H7 (cell line): ENCODE measurements around the gene CRELD2. TPM values are rescaled to one million over a fixed set of nuclear protein-coding genes. Genes with fewer than 3 reads are reported as not detected.

Experiments used
- DNase-seq: peaks from one replicate; pipeline ENCODE4 v3.0.0; 2012
- H3K27me3 ChIP-seq: 2 replicates; pipeline ENCODE4 v1.6.0; 2011; ENCODE audit warnings: mild to moderate bottlenecking, low read length; ENCODE audit not compliant: control insufficient read depth, insufficient read depth
- H3K36me3 ChIP-seq: replicated peaks from 2 replicates; pipeline ENCODE4 v1.5.1; 2011; ENCODE audit warnings: low read length; ENCODE audit not compliant: control insufficient read depth, insufficient read depth
- H3K4me3 ChIP-seq: 2 replicates; pipeline ENCODE4 v1.5.1; 2011; ENCODE audit warnings: low read depth, mild to moderate bottlenecking, control low read depth, low read length, moderate library complexity; ENCODE audit not compliant: insufficient read depth
- total RNA-seq: library from RNA; depleted of rRNA; stranded (reverse); fragments of >200 nt; shearing (Covaris generic); gene quantifications from 2 replicates; pipeline ENCODE4 v1.2.3, GENCODE V29; 2014

The CRELD2 gene
- total RNA-seq, 1 experiment from 2014 or later: 45.6 TPM

GRCh38 chr22:49900441-49901230 lies 17.8 kb upstream of the CRELD2 start:
- no peak for DNase-seq
- Histone ChIP-seq H3K36me3 (peaks cover 3% of the 10 kb centered on the region), H3K27me3 (no peaks in the 10 kb centered on the region), H3K4me3 (no peak overlapping the region)

- Histone ChIP-seq H3K36me3 (peaks cover 3% of the 10 kb centered on the region), H3K27me3 (no peaks in the 10 kb centered on the region), H3K4me3 (no peak overlapping the region)
- no peak for DNase-seq
Observed at GRCh38 chr22:49901457-49901856, 17.0 kb upstream of the CRELD2 start.

- no peaks in the 10 kb centered on the region for H3K27me3 ChIP-seq
- DNase-seq: no peak
- no peak overlapping the region for H3K4me3 ChIP-seq
- peaks cover 5% of the 10 kb centered on the region for H3K36me3 ChIP-seq
Observed at GRCh38 chr22:49903322-49904039, 15.0 kb upstream of the CRELD2 start.

- no peak overlapping the region for H3K4me3 ChIP-seq
- H3K36me3 ChIP-seq: peaks cover 5% of the 10 kb centered on the region
- no peaks in the 10 kb centered on the region for H3K27me3 ChIP-seq
- no peak for DNase-seq
Observed at GRCh38 chr22:49904040-49904369, 14.4 kb upstream of the CRELD2 start.

GRCh38 chr22:49905465-49905864 lies 13.0 kb upstream of the CRELD2 start:
- Histone ChIP-seq H3K36me3 (peaks cover 5% of the 10 kb centered on the region), H3K4me3 (no peak overlapping the region), H3K27me3 (no peaks in the 10 kb centered on the region)
- DNase-seq: no peak

GRCh38 chr22:49906071-49906798 lies 12.2 kb upstream of the CRELD2 start:
- no peak overlapping the region for H3K4me3 ChIP-seq
- no peaks in the 10 kb centered on the region for H3K27me3 ChIP-seq
- DNase-seq: no peak
- H3K36me3 ChIP-seq: peaks cover 5% of the 10 kb centered on the region

- no peak for DNase-seq
- Histone ChIP-seq H3K4me3 (no peak overlapping the region), H3K36me3 (peaks cover 4% of the 10 kb centered on the region), H3K27me3 (no peaks in the 10 kb centered on the region)
Observed at GRCh38 chr22:49906799-49907290, 11.6 kb upstream of the CRELD2 start.

- no peak overlapping the region for H3K4me3 ChIP-seq
- H3K36me3 ChIP-seq: peaks cover 5% of the 10 kb centered on the region
- DNase-seq: no peak
- H3K27me3 ChIP-seq: no peaks in the 10 kb centered on the region
Observed at GRCh38 chr22:49907807-49908206, 10.6 kb upstream of the CRELD2 start.

GRCh38 chr22:49909476-49910205 lies 8.8 kb upstream of the CRELD2 start:
- no peak for DNase-seq
- Histone ChIP-seq H3K4me3 (no peak overlapping the region), H3K27me3 (no peaks in the 10 kb centered on the region), H3K36me3 (peaks cover 4% of the 10 kb centered on the region)

- Histone ChIP-seq H3K36me3 (peaks cover 4% of the 10 kb centered on the region), H3K27me3 (no peaks in the 10 kb centered on the region), H3K4me3 (no peak overlapping the region)
- DNase-seq: no peak
Observed at GRCh38 chr22:49910229-49911155, 7.9 kb upstream of the CRELD2 start.

GRCh38 chr22:49911881-49912625 lies 6.4 kb upstream of the CRELD2 start:
- Histone ChIP-seq H3K27me3 (no peaks in the 10 kb centered on the region), H3K36me3 (peaks cover 4% of the 10 kb centered on the region), H3K4me3 (no peak overlapping the region)
- DNase-seq: no peak

- Histone ChIP-seq H3K36me3 (peaks cover 3% of the 10 kb centered on the region), H3K4me3 (no peak overlapping the region), H3K27me3 (no peaks in the 10 kb centered on the region)
- no peak for DNase-seq
Observed at GRCh38 chr22:49913026-49913425, 5.4 kb upstream of the CRELD2 start.

- Histone ChIP-seq H3K4me3 (no peak overlapping the region), H3K36me3 (peaks cover 3% of the 10 kb centered on the region), H3K27me3 (no peaks in the 10 kb centered on the region)
- no peak for DNase-seq
Observed at GRCh38 chr22:49913446-49913845, 5.0 kb upstream of the CRELD2 start.
